OCI-LY7 (cell line): Measurements from ENCODE around the gene CLEC16A. TPM values are rescaled to one million over a fixed set of nuclear protein-coding genes. Genes with fewer than 3 reads are reported as not detected.

Experiments used
- BruUV-seq: library from RNA; stranded (reverse); fragments of 400-500 nt; replicated peaks from 2 replicates; lab custom pipeline; 2021; lab: Mats Ljungman, UMichigan
- CTCF ChIA-PET: fragments of 300-600 bp; sonication (Branson Sonifier 250); formaldehyde crosslinking; loops from one replicate; lab custom pipeline; 2022; ENCODE audit warnings: antibody characterized with exemption; ENCODE audit not compliant: unreplicated experiment; lab: Charles Lee
- POLR2A ChIA-PET: fragments of 300-600 bp; sonication (Branson Sonifier 250); formaldehyde crosslinking; loops from one replicate; lab custom pipeline; 2022; ENCODE audit warnings: antibody characterized with exemption; lab: Charles Lee
- DNase-seq: peaks from one replicate; pipeline ENCODE4 v3.0.0-alpha.2; 2015; ENCODE audit warnings: low spot score
- H2AFZ ChIP-seq: fragments of 200-600 bp; sonication (generic), shearing (Covaris generic); 2 replicates; pipeline ENCODE4 v1.6.1; 2014; ENCODE audit warnings: mild to moderate bottlenecking, antibody characterized with exemption, low read length, moderate library complexity
- H3K27ac ChIP-seq: fragments of 200-600 bp; sonication (generic); 2 replicates; pipeline ENCODE4 v1.5.1; 2014; ENCODE audit warnings: mixed run types, low read depth, mild to moderate bottlenecking, moderate library complexity, low read length, inconsistent platforms; ENCODE audit not compliant: poor library complexity, severe bottlenecking
- H3K36me3 ChIP-seq: fragments of 200-600 bp; sonication (generic); 2 replicates; pipeline ENCODE4 v1.6.1; 2014; ENCODE audit warnings: mild to moderate bottlenecking, antibody characterized with exemption, low read length, moderate library complexity, mixed read lengths; ENCODE audit not compliant: insufficient read depth
- H3K4me1 ChIP-seq: fragments of 200-600 bp; sonication (generic); 2 replicates; pipeline ENCODE4 v1.5.1; 2014; ENCODE audit warnings: mild to moderate bottlenecking, low read length; ENCODE audit not compliant: insufficient read depth, poor library complexity, severe bottlenecking
- H3K4me2 ChIP-seq: fragments of 200-600 bp; sonication (generic); 2 replicates; pipeline ENCODE4 v1.6.1; 2014; ENCODE audit warnings: mild to moderate bottlenecking, low read length
- H3K4me3 ChIP-seq: fragments of 200-600 bp; sonication (generic); 2 replicates; pipeline ENCODE4 v1.5.1; 2014; ENCODE audit warnings: mild to moderate bottlenecking, low read depth, low read length; ENCODE audit not compliant: poor library complexity, severe bottlenecking
- H3K79me2 ChIP-seq: fragments of 200-600 bp; sonication (generic); 2 replicates; pipeline ENCODE4 v1.6.1; 2016; ENCODE audit warnings: low read depth, mild to moderate bottlenecking, low read length, moderate library complexity, mixed read lengths; ENCODE audit not compliant: insufficient read depth
- H3K9me2 ChIP-seq: fragments of 200-600 bp; sonication (generic); 2 replicates; pipeline ENCODE4 v1.6.1; 2016; ENCODE audit warnings: mild to moderate bottlenecking, low read length, mixed read lengths; ENCODE audit not compliant: insufficient read depth
- H3K9me3 ChIP-seq: fragments of 200-600 bp; sonication (generic); 2 replicates; pipeline ENCODE4 v1.6.1; 2014; ENCODE audit warnings: mild to moderate bottlenecking, mixed run types, low read length, mixed read lengths
- H4K20me1 ChIP-seq: fragments of 200-600 bp; sonication (generic); 2 replicates; pipeline ENCODE4 v1.6.1; 2014; ENCODE audit warnings: mild to moderate bottlenecking, antibody characterized with exemption, low read length, moderate library complexity, mixed read lengths; ENCODE audit not compliant: insufficient read depth
- EZH2phosphoT487 ChIP-seq: fragments of 200-600 bp; sonication (generic); IDR thresholded peaks from 2 replicates; pipeline ENCODE4 v1.6.1; 2018; ENCODE audit warnings: low read depth, borderline replicate concordance, mild to moderate bottlenecking, mixed run types, antibody characterized with exemption, low read length, moderate library complexity, mixed read lengths
- intact Hi-C: fragments of 100-400 bp; cut with micrococcal nuclease; formaldehyde crosslinking; loops from one replicate; pipeline ENCODE4 v1.10.0; 2022; ENCODE audit not compliant: unreplicated experiment
- total RNA-seq, 2 experiments: library from RNA; depleted of rRNA in 1 of 2; stranded (reverse); fragments of >200 nt in 1 of 2; shearing (Covaris generic) in 1 of 2; gene quantifications; 2 replicates each; pipeline ENCODE4 v1.2.3, GENCODE V29; 2014 to 2022
- TF ChIP-seq, protein P1 (sequence below): fragments of 200-600 bp; sonication (generic); conservative IDR thresholded peaks from 2 replicates; pipeline ENCODE4 v1.5.1; 2014; ENCODE audit warnings: mild to moderate bottlenecking, antibody characterized with exemption, low read length, moderate library complexity, mixed read lengths

Gene CLEC16A
- total RNA-seq, 2 experiments from 2014 or later: 26.2 to 50.9 TPM

DNA sequence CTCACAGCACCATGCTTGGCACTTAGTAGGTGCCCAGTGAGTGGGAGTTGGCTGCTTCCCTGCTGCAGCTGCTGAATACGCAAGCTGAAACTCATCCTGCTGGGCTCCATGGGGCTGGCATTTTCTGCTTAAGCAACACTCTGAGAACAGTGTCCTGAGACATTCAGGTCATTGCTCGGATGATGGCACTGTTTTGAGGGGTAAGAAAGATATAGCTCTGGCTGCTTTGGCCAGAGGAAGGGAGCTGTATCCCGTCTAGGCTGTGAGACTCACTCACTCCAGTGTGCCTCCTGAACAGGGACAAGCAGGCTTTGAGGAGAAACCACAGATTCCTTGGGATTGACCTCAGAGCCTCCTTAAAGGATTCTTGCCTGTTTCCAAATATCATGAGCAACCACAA is 120.5 kb downstream of the CLEC16A start:
- Histone ChIP-seq H3K36me3 (peaks cover 9% of the 10 kb centered on the region; the same call in 1 of the 2 replicates), H4K20me1 (no peaks in the 10 kb centered on the region), H3K27ac (no peak overlapping the region), H3K4me1 (no peaks in the 10 kb centered on the region), H2AFZ (no peak overlapping the region), H3K4me2 (no peak overlapping the region), H3K9me2 (no peaks in the 10 kb centered on the region), H3K9me3 (no peaks in the 10 kb centered on the region), H3K79me2 (no peaks in the 10 kb centered on the region), H3K4me3 (no peak overlapping the region)
- ChIA-PET POLR2A (no interaction called here), CTCF (no interaction called here)
- no peak for DNase-seq
- intact Hi-C loops: no loop called here
- TF ChIP-seq, protein P1, sequence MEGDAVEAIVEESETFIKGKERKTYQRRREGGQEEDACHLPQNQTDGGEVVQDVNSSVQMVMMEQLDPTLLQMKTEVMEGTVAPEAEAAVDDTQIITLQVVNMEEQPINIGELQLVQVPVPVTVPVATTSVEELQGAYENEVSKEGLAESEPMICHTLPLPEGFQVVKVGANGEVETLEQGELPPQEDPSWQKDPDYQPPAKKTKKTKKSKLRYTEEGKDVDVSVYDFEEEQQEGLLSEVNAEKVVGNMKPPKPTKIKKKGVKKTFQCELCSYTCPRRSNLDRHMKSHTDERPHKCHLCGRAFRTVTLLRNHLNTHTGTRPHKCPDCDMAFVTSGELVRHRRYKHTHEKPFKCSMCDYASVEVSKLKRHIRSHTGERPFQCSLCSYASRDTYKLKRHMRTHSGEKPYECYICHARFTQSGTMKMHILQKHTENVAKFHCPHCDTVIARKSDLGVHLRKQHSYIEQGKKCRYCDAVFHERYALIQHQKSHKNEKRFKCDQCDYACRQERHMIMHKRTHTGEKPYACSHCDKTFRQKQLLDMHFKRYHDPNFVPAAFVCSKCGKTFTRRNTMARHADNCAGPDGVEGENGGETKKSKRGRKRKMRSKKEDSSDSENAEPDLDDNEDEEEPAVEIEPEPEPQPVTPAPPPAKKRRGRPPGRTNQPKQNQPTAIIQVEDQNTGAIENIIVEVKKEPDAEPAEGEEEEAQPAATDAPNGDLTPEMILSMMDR: no peak
- TF ChIP-seq EZH2phosphoT487: no peak
- BruUV-seq: no TSS peak

DNA sequence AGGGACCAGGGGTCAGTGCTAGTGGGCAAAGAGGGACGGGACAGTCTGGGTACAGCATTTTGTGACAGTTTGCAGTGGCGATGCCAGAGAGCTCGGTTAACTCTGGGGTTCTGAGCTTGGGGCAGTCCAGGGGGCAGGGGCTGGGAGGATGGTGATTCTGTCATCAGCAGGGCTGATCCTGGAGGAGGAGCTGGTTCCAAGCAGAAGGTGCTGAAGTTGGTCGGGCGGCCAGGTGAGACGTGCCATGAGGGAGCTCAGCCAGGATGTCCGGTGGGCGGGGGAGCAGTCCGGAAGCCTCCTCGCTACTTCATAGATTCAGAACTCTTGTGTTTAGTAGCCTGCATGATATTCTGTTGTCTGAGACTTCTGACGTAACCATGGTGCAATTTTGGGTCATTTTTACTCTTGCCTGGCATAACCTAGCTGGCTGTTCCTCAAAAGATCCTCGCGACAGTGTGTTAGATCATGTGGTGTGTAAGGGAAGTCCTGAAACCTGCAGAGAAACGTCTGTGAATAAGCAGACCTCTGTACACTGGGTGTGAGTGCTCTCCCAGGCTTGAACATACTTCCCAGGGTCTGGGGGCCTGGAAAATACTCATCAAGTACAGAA is 122.0 kb downstream of the CLEC16A start:
- ChIA-PET POLR2A (no interaction called here), CTCF (interaction anchor here (1.0 kb wide), 1 partner anchor 9 kb away, joined by 3 read pairs; no protein-coding TSS in a partner anchor)
- Histone ChIP-seq H3K27ac (no peak overlapping the region), H3K9me2 (no peaks in the 10 kb centered on the region), H3K4me2 (no peak overlapping the region), H3K79me2 (no peaks in the 10 kb centered on the region), H3K4me1 (no peaks in the 10 kb centered on the region), H3K4me3 (no peak overlapping the region), H2AFZ (no peak overlapping the region), H3K9me3 (no peaks in the 10 kb centered on the region), H4K20me1 (no peaks in the 10 kb centered on the region), H3K36me3 (peaks cover 16% of the 10 kb centered on the region; the same call in 1 of the 2 replicates)
- no TSS peak for BruUV-seq
- DNase-seq: no peak
- TF ChIP-seq, protein P1: no peak
- TF ChIP-seq EZH2phosphoT487: no peak
- intact Hi-C loops: no loop called here

DNA sequence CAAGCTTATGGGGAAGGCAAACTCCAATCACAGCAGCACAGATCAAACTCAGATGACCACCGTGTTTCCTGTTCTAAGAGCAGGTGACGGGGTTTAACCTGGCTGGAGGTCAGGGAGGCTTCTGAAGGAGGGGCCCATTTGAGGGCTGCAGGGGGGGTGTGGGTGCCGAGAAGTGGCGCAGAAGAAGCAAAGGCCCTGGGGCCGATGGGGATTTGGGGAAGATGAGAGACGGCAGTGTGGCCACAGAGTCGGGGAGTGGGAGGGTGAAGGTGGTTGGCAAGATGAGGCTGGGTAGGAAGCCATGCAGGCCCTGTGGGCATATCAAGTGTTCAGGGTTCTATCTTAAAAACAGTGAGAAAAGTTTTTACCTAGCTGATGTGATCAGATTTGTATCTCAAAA is 122.9 kb downstream of the CLEC16A start:
- ChIA-PET POLR2A (no interaction called here), CTCF (no interaction called here)
- no peaks in the 10 kb centered on the region for H4K20me1 ChIP-seq
- no peaks in the 10 kb centered on the region for H3K79me2 ChIP-seq
- no peak overlapping the region for H3K4me3 ChIP-seq
- no TSS peak for BruUV-seq
- H3K9me3 ChIP-seq: no peaks in the 10 kb centered on the region
- no peaks in the 10 kb centered on the region for H3K4me1 ChIP-seq
- DNase-seq: no peak
- intact Hi-C loops: no loop called here
- H3K27ac ChIP-seq: no peak overlapping the region
- no peak overlapping the region for H3K4me2 ChIP-seq
- H3K9me2 ChIP-seq: no peaks in the 10 kb centered on the region
- TF ChIP-seq, protein P1: no peak
- no peak for TF ChIP-seq EZH2phosphoT487
- no peak overlapping the region for H2AFZ ChIP-seq
- H3K36me3 ChIP-seq: peaks cover 16% of the 10 kb centered on the region; the same call in 1 of the 2 replicates
